K562 (cell line): ENCODE data around the gene OR6V1. TPM values are rescaled to one million over a fixed set of nuclear protein-coding genes. Genes with fewer than 3 reads are reported as not detected.

Experiments used
- ATAC-seq: fragments of 200-7000 bp; cut with Tn5 transposase; 3 replicates; pipeline ENCODE4 v1.9.1; 2020; ENCODE audit warnings: moderate library complexity
- BruUV-seq: library from RNA; stranded (reverse); fragments of 400-500 nt; replicated peaks from 2 replicates; lab custom pipeline; 2021; lab: Mats Ljungman, UMichigan
- CTCF ChIA-PET: fragments of 300-600 bp; formaldehyde crosslinking; extraction: SDS; loops from one replicate; lab custom pipeline; 2021; ENCODE audit warnings: low intra/inter-chr PET ratio; lab: Yijun Ruan, JAX
- POLR2A ChIA-PET: fragments of 300-600, 350-650 bp; sonication (Branson Sonifier 250); formaldehyde crosslinking; extraction: SDS; loops from one replicate; lab custom pipeline; 2021; ENCODE audit warnings: antibody characterized with exemption, inconsistent platforms; lab: Yijun Ruan, JAX
- DNase-seq, 4 experiments: peaks; one replicate each; pipeline versions ENCODE4 v3.0.0 to v3.0.0-alpha.2; 2011 to 2018; ENCODE audit warnings: low spot score in 3 of 4, mixed read lengths in 3 of 4; ENCODE audit errors: extremely low read depth in 1 of 4
- FAIRE-seq: peaks from 2 replicates; lab custom pipeline; 2011; peaks lifted over from hg19 to GRCh38; lab: Jason Lieb, UNC
- H2AFZ ChIP-seq: 2 replicates; pipeline ENCODE4 v1.6.0; 2011; ENCODE audit warnings: low read depth, low read length, control low read depth, inconsistent platforms
- H3K27ac ChIP-seq: fragments of 200-600 bp; 3 replicates; pipeline ENCODE4 v1.8.0; 2011; ENCODE audit warnings: low read depth, mild to moderate bottlenecking, control low read depth, inconsistent platforms, low read length, moderate library complexity, mixed read lengths; ENCODE audit errors: extremely low read depth
- H3K27me3 ChIP-seq, 2 experiments: fragments of 300-600 bp in 1 of 2; 2 replicates in 1 of 2; 3 replicates in 1 of 2; pipeline versions ENCODE4 v1.6.0 to v1.8.0; 2011; ENCODE audit warnings: inconsistent platforms in 2 of 2, low read length in 2 of 2, mild to moderate bottlenecking in 1 of 2, mixed read lengths in 1 of 2, moderate library complexity in 1 of 2; ENCODE audit not compliant: control insufficient read depth in 2 of 2, insufficient read depth in 2 of 2
- H3K36me3 ChIP-seq: fragments of 300-600 bp; 3 replicates; pipeline ENCODE4 v1.8.0; 2011; ENCODE audit warnings: mild to moderate bottlenecking, low read length, inconsistent platforms; ENCODE audit not compliant: control insufficient read depth, insufficient read depth
- H3K4me1 ChIP-seq, 2 experiments: fragments of 200-600 bp in 1 of 2; replicated peaks in 1 of 2; 2 replicates in 1 of 2; 3 replicates in 1 of 2; pipeline versions ENCODE4 v1.5.1 to v1.8.0; 2011; ENCODE audit warnings: inconsistent platforms in 2 of 2, low read length in 2 of 2, mild to moderate bottlenecking in 1 of 2, mixed read lengths in 1 of 2, moderate library complexity in 1 of 2; ENCODE audit not compliant: control insufficient read depth in 2 of 2, insufficient read depth in 2 of 2
- H3K4me2 ChIP-seq: 2 replicates; pipeline ENCODE4 v1.6.1; 2011; ENCODE audit warnings: low read length, control low read depth, inconsistent platforms, mixed read lengths; ENCODE audit not compliant: insufficient read depth
- H3K4me3 ChIP-seq: fragments of 200-600 bp; sonication (generic), shearing (Covaris generic); 2 replicates; pipeline ENCODE4 v1.5.1; 2016; ENCODE audit warnings: control low read depth, inconsistent platforms
- H3K79me2 ChIP-seq: fragments of 200-600 bp; 3 replicates; pipeline ENCODE4 v1.8.0; 2011; ENCODE audit warnings: low read length, inconsistent platforms; ENCODE audit not compliant: control insufficient read depth, insufficient read depth
- H3K9ac ChIP-seq, 2 experiments: 2 replicates each; pipeline versions ENCODE4 v1.6.0 to v1.6.1; 2011; ENCODE audit warnings: low read depth in 2 of 2, low read length in 2 of 2, control low read depth in 1 of 2, inconsistent platforms in 1 of 2, mild to moderate bottlenecking in 1 of 2, mixed read lengths in 1 of 2; ENCODE audit not compliant: insufficient read depth in 1 of 2
- H3K9me1 ChIP-seq: one replicate; pipeline ENCODE4 v1.6.0; 2011; ENCODE audit warnings: inconsistent platforms, mild to moderate bottlenecking, low read length, moderate library complexity; ENCODE audit not compliant: control insufficient read depth, insufficient read depth
- H3K9me3 ChIP-seq: replicated peaks from 2 replicates; pipeline ENCODE4 v1.5.1; 2011; ENCODE audit warnings: low read depth, low read length, inconsistent platforms; ENCODE audit not compliant: control insufficient read depth, insufficient read depth
- H4K20me1 ChIP-seq: replicated peaks from 2 replicates; pipeline ENCODE4 v1.6.1; 2011; ENCODE audit warnings: low read length, inconsistent platforms, mixed read lengths; ENCODE audit not compliant: control insufficient read depth, insufficient read depth
- BDP1 ChIP-seq: IDR thresholded peaks from 3 replicates; pipeline ENCODE4 v1.6.1; 2011; ENCODE audit not compliant: insufficient read length, insufficient read depth
- BRF1 ChIP-seq: IDR thresholded peaks from 3 replicates; pipeline ENCODE4 v1.6.1; 2011; ENCODE audit warnings: borderline replicate concordance, mild to moderate bottlenecking; ENCODE audit not compliant: insufficient read length; ENCODE audit errors: extremely low read depth
- POLR3A ChIP-seq: IDR thresholded peaks from 2 replicates; pipeline ENCODE4 v1.6.1; 2011; ENCODE audit warnings: borderline replicate concordance, mild to moderate bottlenecking, moderate library complexity; ENCODE audit not compliant: insufficient read length, insufficient read depth; ENCODE audit errors: extremely low read depth
- RBM14 ChIP-seq: fragments of 200-400 bp; formaldehyde crosslinking; IDR thresholded peaks from 2 replicates; pipeline ENCODE4 v1.6.1; 2018; ENCODE audit warnings: low read depth, mild to moderate bottlenecking, low read length, moderate library complexity, borderline replicate concordance; ENCODE audit not compliant: insufficient read depth
- in situ Hi-C: fragments of 300-500 bp; cut with MboI; formaldehyde crosslinking; loops from 4 replicates; pipeline ENCODE4 v1.15.0; 2018; ENCODE audit warnings: inconsistent platforms, mixed read lengths
- intact Hi-C: fragments of 100-400 bp; cut with micrococcal nuclease; formaldehyde crosslinking; loops from 2 replicates; pipeline ENCODE4 v1.14.2; 2022
- polyA plus RNA-seq, 8 experiments: library from polyadenylated mRNA; depleted of rRNA in 4 of 8; stranded (reverse) in 5 of 8; unstranded in 3 of 8; fragments of >200 nt; fragmentation: Nextera tagmentation in 2 of 8; fragmentation: Illumina TruSeq in 1 of 8; extraction: Ambion mirVana in 2 of 8; extraction: Trizol in 1 of 8; gene quantifications; 2 replicates each; pipeline versions ENCODE4 v1.2.1 to v1.2.3, GENCODE V29; 2011 to 2014; ENCODE audit warnings: inconsistent platforms in 1 of 8, missing spikeins in 1 of 8
- total RNA-seq, 7 experiments: library from RNA; depleted of rRNA in 6 of 7; stranded (reverse); fragments of >200 nt in 6 of 7; fragmentation: Illumina TruSeq in 2 of 7; extraction: Trizol in 2 of 7; gene quantifications; 2 replicates each; pipeline versions ENCODE4 v1.2.1 to v1.2.3, GENCODE V29; 2011 to 2021; ENCODE audit warnings: low replicate concordance in 1 of 7
- TF ChIP-seq, protein P1 (sequence below), 3 experiments: IDR thresholded peaks in 2 of 3; conservative IDR thresholded peaks in 1 of 3; 2 replicates each; pipeline ENCODE4 v1.5.1; 2011 to 2012; ENCODE audit warnings: low read length in 3 of 3, mild to moderate bottlenecking in 3 of 3, control low read depth in 2 of 3, improper control_type of control experiment in 1 of 3, inconsistent platforms in 1 of 3, low read depth in 1 of 3, mixed read lengths in 1 of 3, moderate library complexity in 1 of 3; ENCODE audit not compliant: insufficient read depth in 2 of 3

The OR6V1 gene
- total and polyA plus RNA-seq, 9 of the 15 experiments (the other 6 are each of a cell fraction or from before 2014, with no cell fraction given) = not detected

DNA sequence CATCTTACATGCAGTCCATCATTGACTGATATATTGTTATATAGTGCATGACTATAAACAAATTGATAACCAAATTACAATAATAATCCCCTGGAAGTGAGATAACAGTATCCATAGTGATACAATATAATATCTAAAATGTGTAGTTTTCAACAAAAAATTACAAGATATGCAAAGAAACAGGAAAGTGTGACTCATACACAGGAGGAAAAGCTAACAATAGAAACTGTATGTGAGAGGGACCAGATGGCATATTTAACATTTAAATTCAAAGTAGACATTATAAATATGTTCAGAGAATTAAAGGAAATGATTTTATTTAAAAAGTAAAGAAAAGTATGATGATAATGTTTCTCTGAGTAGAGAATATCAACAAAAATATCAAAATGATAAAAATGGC, 33.2 kb upstream of the OR6V1 start:
- ATAC-seq (no peak), FAIRE-seq (no peak), DNase-seq (no peak)
- TF ChIP-seq RBM14 (no peak), POLR3A (no peak), BDP1 (no peak), BRF1 (no peak)
- TF ChIP-seq, protein P1, sequence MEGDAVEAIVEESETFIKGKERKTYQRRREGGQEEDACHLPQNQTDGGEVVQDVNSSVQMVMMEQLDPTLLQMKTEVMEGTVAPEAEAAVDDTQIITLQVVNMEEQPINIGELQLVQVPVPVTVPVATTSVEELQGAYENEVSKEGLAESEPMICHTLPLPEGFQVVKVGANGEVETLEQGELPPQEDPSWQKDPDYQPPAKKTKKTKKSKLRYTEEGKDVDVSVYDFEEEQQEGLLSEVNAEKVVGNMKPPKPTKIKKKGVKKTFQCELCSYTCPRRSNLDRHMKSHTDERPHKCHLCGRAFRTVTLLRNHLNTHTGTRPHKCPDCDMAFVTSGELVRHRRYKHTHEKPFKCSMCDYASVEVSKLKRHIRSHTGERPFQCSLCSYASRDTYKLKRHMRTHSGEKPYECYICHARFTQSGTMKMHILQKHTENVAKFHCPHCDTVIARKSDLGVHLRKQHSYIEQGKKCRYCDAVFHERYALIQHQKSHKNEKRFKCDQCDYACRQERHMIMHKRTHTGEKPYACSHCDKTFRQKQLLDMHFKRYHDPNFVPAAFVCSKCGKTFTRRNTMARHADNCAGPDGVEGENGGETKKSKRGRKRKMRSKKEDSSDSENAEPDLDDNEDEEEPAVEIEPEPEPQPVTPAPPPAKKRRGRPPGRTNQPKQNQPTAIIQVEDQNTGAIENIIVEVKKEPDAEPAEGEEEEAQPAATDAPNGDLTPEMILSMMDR (IDR thresholded peaks at IDR 0.05 in 2 of 3, conservative IDR thresholded peaks at IDR 0.05 in 1 of 3; ENCODE audit: insufficient read depth in 2 of 3, low read depth in 1 of 3, low read length in 3 of 3) = no peak
- Histone ChIP-seq H3K79me2 (no peaks in the 10 kb centered on the region), H3K27me3 (peaks cover 1 to 9% of the 10 kb centered on the region in 2 experiments; a peak in 2 of 5 replicates), H3K9ac (no peak overlapping the region), H3K27ac (no peak overlapping the region), H3K9me1 (no peaks in the 10 kb centered on the region), H3K9me3 (no peaks in the 10 kb centered on the region), H4K20me1 (no peaks in the 10 kb centered on the region), H3K36me3 (no peaks in the 10 kb centered on the region), H3K4me1 (no peaks in the 10 kb centered on the region), H3K4me3 (no peak overlapping the region), H3K4me2 (no peak overlapping the region), H2AFZ (no peak overlapping the region)
- in situ Hi-C loops = loop anchor here (10.0 to 25.0 kb wide), 2 partner anchors 286 to 382 kb away; no protein-coding TSS in a partner anchor
- no TSS peak for BruUV-seq
- intact Hi-C loops = no loop called here
- ChIA-PET POLR2A (no interaction called here), CTCF (no interaction called here)
